Activated naive CD8-positive, alpha-beta T cell treated with anti-CD3 and anti-CD28 coated beads for 36 hours (primary cell): ENCODE measurements around the gene CDC6. TPM values are rescaled to one million over a fixed set of nuclear protein-coding genes. Genes with fewer than 3 reads are reported as not detected.

Experiments used
- DNase-seq: peaks from one replicate; pipeline ENCODE4 v3.0.0; 2021
- H3K27ac Mint-ChIP-seq: one replicate; pipeline ENCODE4 v1.8.0; 2022; ENCODE audit warnings: mild to moderate bottlenecking, moderate library complexity, mixed read lengths
- H3K27me3 Mint-ChIP-seq: one replicate; pipeline ENCODE4 v1.8.0; 2022; ENCODE audit warnings: mild to moderate bottlenecking, mixed read lengths
- H3K36me3 Mint-ChIP-seq: one replicate; pipeline ENCODE4 v1.8.0; 2021; ENCODE audit warnings: mild to moderate bottlenecking, mixed read lengths
- H3K4me1 Mint-ChIP-seq: one replicate; pipeline ENCODE4 v1.8.0; 2021; ENCODE audit warnings: mixed read lengths
- H3K4me3 Mint-ChIP-seq: one replicate; pipeline ENCODE4 v1.8.0; 2022; ENCODE audit warnings: mild to moderate bottlenecking, moderate library complexity, mixed read lengths
- H3K9me3 Mint-ChIP-seq: one replicate; pipeline ENCODE4 v1.8.0; 2022; ENCODE audit warnings: mixed read lengths
- total RNA-seq, 2 experiments: library from RNA; stranded (reverse); gene quantifications; one replicate each; pipeline ENCODE4 v1.2.3, GENCODE V29; 2021

CDC6 gene
- total RNA-seq, 2 experiments from 2014 or later = 144 to 149 TPM

- H3K36me3 Mint-ChIP-seq = peaks cover 33% of the 10 kb centered on the region
- peaks cover 69% of the 10 kb centered on the region for H3K4me1 Mint-ChIP-seq
- H3K4me3 Mint-ChIP-seq = no peak overlapping the region
- H3K27me3 Mint-ChIP-seq = no peaks in the 10 kb centered on the region
- DNase-seq = peak; percentile 26
- H3K27ac Mint-ChIP-seq = peak overlapping the region; percentile 47
- no peaks in the 10 kb centered on the region for H3K9me3 Mint-ChIP-seq
Observed at GRCh38 chr17:40331743-40332641, 44.3 kb downstream of the CDC6 start.

GRCh38 chr17:40333781-40334448, 46.2 kb downstream of the CDC6 start:
- H3K36me3 Mint-ChIP-seq = peaks cover 39% of the 10 kb centered on the region
- no peak overlapping the region for H3K4me3 Mint-ChIP-seq
- H3K9me3 Mint-ChIP-seq = no peaks in the 10 kb centered on the region
- no peaks in the 10 kb centered on the region for H3K27me3 Mint-ChIP-seq
- H3K4me1 Mint-ChIP-seq = peaks cover 67% of the 10 kb centered on the region
- DNase-seq = no peak
- H3K27ac Mint-ChIP-seq = no peak overlapping the region

GRCh38 chr17:40335620-40336019, 47.9 kb downstream of the CDC6 start:
- no peak overlapping the region for H3K4me3 Mint-ChIP-seq
- H3K27ac Mint-ChIP-seq = no peak overlapping the region
- no peaks in the 10 kb centered on the region for H3K9me3 Mint-ChIP-seq
- H3K36me3 Mint-ChIP-seq = peaks cover 43% of the 10 kb centered on the region
- no peaks in the 10 kb centered on the region for H3K27me3 Mint-ChIP-seq
- H3K4me1 Mint-ChIP-seq = peaks cover 62% of the 10 kb centered on the region
- DNase-seq = no peak

- H3K27me3 Mint-ChIP-seq = no peaks in the 10 kb centered on the region
- no peak for DNase-seq
- no peaks in the 10 kb centered on the region for H3K9me3 Mint-ChIP-seq
- peaks cover 55% of the 10 kb centered on the region for H3K4me1 Mint-ChIP-seq
- H3K4me3 Mint-ChIP-seq = no peak overlapping the region
- H3K36me3 Mint-ChIP-seq = peaks cover 33% of the 10 kb centered on the region
- peak overlapping the region; percentile 71 for H3K27ac Mint-ChIP-seq
Observed at GRCh38 chr17:40337351-40337750, 49.7 kb downstream of the CDC6 start.

GRCh38 chr17:40338058-40338457, 50.4 kb downstream of the CDC6 start:
- peak overlapping the region; percentile 71 for H3K27ac Mint-ChIP-seq
- H3K36me3 Mint-ChIP-seq = peaks cover 32% of the 10 kb centered on the region
- H3K4me3 Mint-ChIP-seq = no peak overlapping the region
- no peak for DNase-seq
- no peaks in the 10 kb centered on the region for H3K9me3 Mint-ChIP-seq
- H3K4me1 Mint-ChIP-seq = peaks cover 55% of the 10 kb centered on the region
- no peaks in the 10 kb centered on the region for H3K27me3 Mint-ChIP-seq

GRCh38 chr17:40338941-40339649, 51.4 kb downstream of the CDC6 start:
- Mint-ChIP-seq H3K9me3 (no peaks in the 10 kb centered on the region), H3K27me3 (no peaks in the 10 kb centered on the region), H3K4me1 (peaks cover 55% of the 10 kb centered on the region), H3K4me3 (no peak overlapping the region), H3K36me3 (peaks cover 31% of the 10 kb centered on the region), H3K27ac (peak overlapping the region; percentile 73)
- DNase-seq = no peak

- peaks cover 55% of the 10 kb centered on the region for H3K4me1 Mint-ChIP-seq
- H3K4me3 Mint-ChIP-seq = no peak overlapping the region
- peaks cover 31% of the 10 kb centered on the region for H3K36me3 Mint-ChIP-seq
- DNase-seq = no peak
- peak overlapping the region; percentile 42 for H3K27ac Mint-ChIP-seq
- H3K9me3 Mint-ChIP-seq = no peaks in the 10 kb centered on the region
- no peaks in the 10 kb centered on the region for H3K27me3 Mint-ChIP-seq
Observed at GRCh38 chr17:40340327-40340726, 52.6 kb downstream of the CDC6 start.

- Mint-ChIP-seq H3K4me3 (peak overlapping the region; percentile 63), H3K9me3 (no peaks in the 10 kb centered on the region), H3K27ac (peak overlapping the region; percentile 80), H3K4me1 (peaks cover 63% of the 10 kb centered on the region), H3K36me3 (peaks cover 31% of the 10 kb centered on the region), H3K27me3 (no peaks in the 10 kb centered on the region)
- DNase-seq = peak; percentile 85
Observed at GRCh38 chr17:40340880-40341807, 53.5 kb downstream of the CDC6 start.

- Mint-ChIP-seq H3K27me3 (no peaks in the 10 kb centered on the region), H3K36me3 (peaks cover 29% of the 10 kb centered on the region), H3K4me3 (peak overlapping the region; percentile 65), H3K9me3 (no peaks in the 10 kb centered on the region), H3K27ac (peak overlapping the region; percentile 45), H3K4me1 (peaks cover 68% of the 10 kb centered on the region)
- no peak for DNase-seq
Observed at GRCh38 chr17:40341808-40342503, 54.3 kb downstream of the CDC6 start.

GRCh38 chr17:40342504-40343218, 55.0 kb downstream of the CDC6 start:
- Mint-ChIP-seq H3K9me3 (no peaks in the 10 kb centered on the region), H3K27me3 (no peaks in the 10 kb centered on the region), H3K4me3 (peak overlapping the region; percentile 65), H3K4me1 (peaks cover 68% of the 10 kb centered on the region), H3K27ac (peak overlapping the region; percentile 73), H3K36me3 (peaks cover 23% of the 10 kb centered on the region)
- no peak for DNase-seq

GRCh38 chr17:40343219-40344119, 55.8 kb downstream of the CDC6 start:
- peak overlapping the region; percentile 65 for H3K4me3 Mint-ChIP-seq
- H3K4me1 Mint-ChIP-seq = peaks cover 64% of the 10 kb centered on the region
- peak overlapping the region; percentile 73 for H3K27ac Mint-ChIP-seq
- no peaks in the 10 kb centered on the region for H3K27me3 Mint-ChIP-seq
- DNase-seq = peak; percentile 22
- peaks cover 15% of the 10 kb centered on the region for H3K36me3 Mint-ChIP-seq
- H3K9me3 Mint-ChIP-seq = no peaks in the 10 kb centered on the region

GRCh38 chr17:40344421-40345160, 56.9 kb downstream of the CDC6 start:
- no peak for DNase-seq
- Mint-ChIP-seq H3K27ac (peak overlapping the region; percentile 38), H3K9me3 (no peaks in the 10 kb centered on the region), H3K4me3 (peak overlapping the region; percentile 42), H3K36me3 (peaks cover 17% of the 10 kb centered on the region), H3K27me3 (no peaks in the 10 kb centered on the region), H3K4me1 (peaks cover 61% of the 10 kb centered on the region)
